Measurements from ENCODE around the gene PABPC5.

The PABPC5 gene

GRCh38 chrX:91434351-91435168, at the start of gene PABPC5:
PABPC5 (plus strand) TSS chrX:91434839; CDS start chrX:91435578, 739 bp downstream.
- Histone ChIP-seq H3K4me3 (peak within 1 kb of the TSS; percentile 75), H3K27ac (peak within 1 kb of the TSS; percentile 80 to 88)
- DNase-seq (ENCODE audit: low spot score) = peak; percentile 90
- TF ChIP-seq CTCF (IDR thresholded peaks at IDR 0.05) = no peak

- TF ChIP-seq CTCF (IDR thresholded peaks at IDR 0.05) = no peak
- no peak overlapping the region for H3K4me3 ChIP-seq
Measured at GRCh38 chrX:91389026-91389425, 45.6 kb upstream of the PABPC5 start.

GRCh38 chrX:91414713-91415112, 19.9 kb upstream of the PABPC5 start:
- peak; percentile 29 for TF ChIP-seq CTCF (IDR thresholded peaks at IDR 0.05)
- Histone ChIP-seq H3K4me3 (no peak overlapping the region), H3K27ac (no peak overlapping the region)
- DNase-seq (ENCODE audit: low spot score) = no peak

More at GRCh38 chrX:91389026-91389425, 45.6 kb upstream of the PABPC5 start:
- H3K27ac ChIP-seq = no peak overlapping the region
- DNase-seq (ENCODE audit: low spot score) = no peak

DNA sequence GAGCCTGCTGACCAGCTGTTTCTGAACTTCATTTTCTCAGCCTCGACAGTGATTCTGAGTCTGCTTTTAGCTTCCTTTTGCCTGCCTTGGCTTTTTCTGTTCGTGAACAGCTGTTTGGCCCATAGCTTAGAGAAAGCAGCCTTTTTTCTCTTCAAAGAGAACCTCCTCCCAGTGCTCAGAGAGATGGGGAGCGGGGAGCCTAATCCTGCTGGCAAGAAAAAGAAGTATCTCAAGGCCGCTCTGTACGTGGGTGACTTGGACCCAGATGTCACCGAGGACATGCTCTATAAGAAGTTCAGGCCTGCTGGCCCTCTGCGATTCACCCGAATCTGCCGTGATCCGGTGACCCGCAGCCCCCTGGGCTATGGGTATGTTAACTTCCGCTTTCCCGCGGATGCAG, 756 bp downstream of the PABPC5 start:
- peak overlapping the region; percentile 75 for H3K4me3 ChIP-seq
- TF ChIP-seq CTCF (IDR thresholded peaks at IDR 0.05) = no peak

More for the DNA sequence above, 756 bp downstream of the PABPC5 start:
- H3K27ac ChIP-seq = peak overlapping the region; percentile 80 to 88
- DNase-seq (ENCODE audit: low spot score) = no peak
